Osteoblast (primary cell): ENCODE measurements around the gene SERPINE3. TPM values are rescaled to one million over a fixed set of nuclear protein-coding genes. Genes with fewer than 3 reads are reported as not detected.

Experiments
- DNase-seq: peaks from one replicate; pipeline ENCODE4 v3.0.0; 2011; ENCODE audit warnings: low spot score, mixed read lengths; ENCODE audit not compliant: insufficient read length; ENCODE audit errors: missing footprints
- H2AFZ ChIP-seq: 2 replicates; pipeline ENCODE4 v1.6.0; 2011; ENCODE audit warnings: mild to moderate bottlenecking, low read length
- H3K27ac ChIP-seq: 2 replicates; pipeline ENCODE4 v1.5.1; 2011; ENCODE audit warnings: mild to moderate bottlenecking, low read depth, low read length, moderate library complexity
- H3K27me3 ChIP-seq: 2 replicates; pipeline ENCODE4 v1.6.0; 2012; ENCODE audit warnings: mild to moderate bottlenecking, control low read depth, inconsistent platforms, low read length, moderate library complexity; ENCODE audit not compliant: insufficient read depth
- H3K36me3 ChIP-seq: 2 replicates; pipeline ENCODE4 v1.5.1; 2011; ENCODE audit warnings: mild to moderate bottlenecking, low read length, control low read depth, moderate library complexity; ENCODE audit not compliant: insufficient read depth
- H3K4me1 ChIP-seq: 2 replicates; pipeline ENCODE4 v1.5.1; 2011; ENCODE audit warnings: mild to moderate bottlenecking, low read length, control low read depth, moderate library complexity; ENCODE audit not compliant: insufficient read depth
- H3K4me2 ChIP-seq: 2 replicates; pipeline ENCODE4 v1.6.0; 2011; ENCODE audit warnings: mild to moderate bottlenecking, low read length; ENCODE audit not compliant: insufficient read depth
- H3K4me3 ChIP-seq: fragments of 200-600 bp; sonication (generic); 3 replicates; pipeline ENCODE4 v1.5.1; 2012; ENCODE audit warnings: mild to moderate bottlenecking, low read length, inconsistent platforms; ENCODE audit not compliant: insufficient read depth
- H3K79me2 ChIP-seq: 2 replicates; pipeline ENCODE4 v1.6.0; 2012; ENCODE audit warnings: mild to moderate bottlenecking, low read length, control low read depth, inconsistent platforms; ENCODE audit not compliant: insufficient read depth
- H3K9me3 ChIP-seq: 2 replicates; pipeline ENCODE4 v1.5.1; 2011; ENCODE audit warnings: low read depth, low read length, control low read depth
- H4K20me1 ChIP-seq: 2 replicates; pipeline ENCODE4 v1.6.0; 2012; ENCODE audit warnings: mild to moderate bottlenecking, low read length, control low read depth; ENCODE audit not compliant: insufficient read depth
- total RNA-seq: library from RNA; depleted of rRNA; stranded (reverse); fragments of >200 nt; gene quantifications from 2 replicates; pipeline ENCODE4 v1.2.3, GENCODE V29; 2012
- TF ChIP-seq, protein P1 (sequence below): IDR thresholded peaks from 2 replicates; pipeline ENCODE4 v1.5.1; 2011; ENCODE audit warnings: mild to moderate bottlenecking, low read depth, low read length, moderate library complexity; ENCODE audit errors: extremely low read depth

SERPINE3 gene
- total RNA-seq, 1 donor: not detected

DNA sequence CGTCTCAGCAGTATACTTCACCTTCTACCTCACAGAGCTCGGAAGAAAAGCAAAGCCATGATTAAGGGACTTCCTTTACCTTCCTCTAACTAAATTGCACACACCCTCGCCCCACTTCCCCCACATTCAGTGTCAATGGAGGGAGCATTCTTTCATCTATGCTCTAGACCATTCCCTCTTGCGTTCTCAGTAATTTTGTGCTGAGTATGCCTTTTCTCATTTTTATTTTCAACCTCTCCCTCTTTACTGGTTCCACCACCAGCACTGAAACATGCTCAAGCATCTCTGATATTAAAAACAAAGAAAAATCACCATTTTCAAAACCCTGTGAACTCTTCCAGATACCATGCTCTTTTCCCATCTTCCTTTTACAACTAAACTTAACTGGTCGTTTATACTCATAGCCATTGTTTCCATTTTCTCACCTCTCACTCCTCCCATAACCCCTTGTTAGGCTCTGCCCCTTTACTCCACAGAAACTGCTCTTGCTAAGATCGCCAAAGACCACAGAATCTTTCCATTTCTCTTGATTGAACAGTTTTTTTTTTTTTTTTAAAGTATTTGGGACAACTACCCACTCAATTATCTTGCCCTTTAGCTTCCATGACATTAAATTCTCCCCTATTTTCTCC lies 32.4 kb downstream of the SERPINE3 start:
- peaks cover 74% of the 10 kb centered on the region for H3K36me3 ChIP-seq
- TF ChIP-seq, protein P1, sequence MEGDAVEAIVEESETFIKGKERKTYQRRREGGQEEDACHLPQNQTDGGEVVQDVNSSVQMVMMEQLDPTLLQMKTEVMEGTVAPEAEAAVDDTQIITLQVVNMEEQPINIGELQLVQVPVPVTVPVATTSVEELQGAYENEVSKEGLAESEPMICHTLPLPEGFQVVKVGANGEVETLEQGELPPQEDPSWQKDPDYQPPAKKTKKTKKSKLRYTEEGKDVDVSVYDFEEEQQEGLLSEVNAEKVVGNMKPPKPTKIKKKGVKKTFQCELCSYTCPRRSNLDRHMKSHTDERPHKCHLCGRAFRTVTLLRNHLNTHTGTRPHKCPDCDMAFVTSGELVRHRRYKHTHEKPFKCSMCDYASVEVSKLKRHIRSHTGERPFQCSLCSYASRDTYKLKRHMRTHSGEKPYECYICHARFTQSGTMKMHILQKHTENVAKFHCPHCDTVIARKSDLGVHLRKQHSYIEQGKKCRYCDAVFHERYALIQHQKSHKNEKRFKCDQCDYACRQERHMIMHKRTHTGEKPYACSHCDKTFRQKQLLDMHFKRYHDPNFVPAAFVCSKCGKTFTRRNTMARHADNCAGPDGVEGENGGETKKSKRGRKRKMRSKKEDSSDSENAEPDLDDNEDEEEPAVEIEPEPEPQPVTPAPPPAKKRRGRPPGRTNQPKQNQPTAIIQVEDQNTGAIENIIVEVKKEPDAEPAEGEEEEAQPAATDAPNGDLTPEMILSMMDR: no peak
- H3K9me3 ChIP-seq: no peaks in the 10 kb centered on the region

GRCh38 chr13:51373451-51373850 lies 34.0 kb downstream of the SERPINE3 start:
- DNase-seq: no peak
- Histone ChIP-seq H2AFZ (no peak overlapping the region), H3K4me1 (peaks cover 5% of the 10 kb centered on the region), H3K27me3 (no peaks in the 10 kb centered on the region), H3K27ac (no peak overlapping the region), H4K20me1 (peaks cover 12% of the 10 kb centered on the region), H3K4me3 (no peak overlapping the region), H3K9me3 (no peaks in the 10 kb centered on the region), H3K79me2 (peaks cover 17% of the 10 kb centered on the region), H3K4me2 (no peak overlapping the region), H3K36me3 (peaks cover 76% of the 10 kb centered on the region)
- TF ChIP-seq, protein P1: no peak

More for the DNA sequence above, 32.4 kb downstream of the SERPINE3 start:
- no peak overlapping the region for H3K4me3 ChIP-seq
- H3K79me2 ChIP-seq: peaks cover 17% of the 10 kb centered on the region
- no peaks in the 10 kb centered on the region for H3K27me3 ChIP-seq
- H3K4me1 ChIP-seq: peaks cover 5% of the 10 kb centered on the region
- no peak overlapping the region for H3K27ac ChIP-seq
- no peak for DNase-seq
- H4K20me1 ChIP-seq: peaks cover 12% of the 10 kb centered on the region
- H3K4me2 ChIP-seq: no peak overlapping the region
- H2AFZ ChIP-seq: no peak overlapping the region

- no peaks in the 10 kb centered on the region for H3K4me1 ChIP-seq
- no peak overlapping the region for H3K4me2 ChIP-seq
- no peak overlapping the region for H3K4me3 ChIP-seq
- no peak overlapping the region for H2AFZ ChIP-seq
- H3K36me3 ChIP-seq: peaks cover 66% of the 10 kb centered on the region
- no peaks in the 10 kb centered on the region for H3K27me3 ChIP-seq
- H4K20me1 ChIP-seq: no peaks in the 10 kb centered on the region
- no peaks in the 10 kb centered on the region for H3K9me3 ChIP-seq
- H3K79me2 ChIP-seq: peaks cover 10% of the 10 kb centered on the region
- peak overlapping the region; percentile 8 for H3K27ac ChIP-seq
- no peak for DNase-seq
- TF ChIP-seq, protein P1: no peak
Measured at GRCh38 chr13:51380269-51380668, 40.8 kb downstream of the SERPINE3 start.

DNA sequence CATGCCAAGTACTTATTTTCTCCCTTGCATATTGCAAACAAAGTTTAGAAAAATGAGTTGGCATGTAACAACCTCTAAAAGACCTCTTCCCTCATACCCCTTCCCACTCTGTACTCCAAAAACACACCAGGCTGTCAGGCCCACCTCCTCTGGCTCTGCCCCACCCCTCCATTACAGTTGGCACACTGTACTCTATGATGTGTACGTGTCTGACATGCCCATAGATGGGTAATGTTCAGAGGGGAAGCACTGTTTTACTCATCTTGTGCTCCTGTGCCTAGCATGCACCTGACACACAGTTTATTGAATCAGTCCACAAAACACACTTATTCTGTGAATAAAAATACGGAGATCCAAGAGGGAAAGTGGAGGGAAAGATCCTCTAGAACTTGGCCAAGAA lies 45.6 kb downstream of the SERPINE3 start:
- H3K79me2 ChIP-seq: peaks cover 37% of the 10 kb centered on the region
- H3K9me3 ChIP-seq: no peaks in the 10 kb centered on the region
- H3K27ac ChIP-seq: no peak overlapping the region
- no peak overlapping the region for H3K4me2 ChIP-seq
- no peak overlapping the region for H2AFZ ChIP-seq
- TF ChIP-seq, protein P1: no peak
- H4K20me1 ChIP-seq: no peaks in the 10 kb centered on the region
- no peak overlapping the region for H3K4me3 ChIP-seq
- peaks cover 27% of the 10 kb centered on the region for H3K36me3 ChIP-seq
- no peaks in the 10 kb centered on the region for H3K4me1 ChIP-seq
- H3K27me3 ChIP-seq: no peaks in the 10 kb centered on the region
- DNase-seq: no peak
